ENCODE data around the gene OSBPL3. TPM values are rescaled to one million over a fixed set of nuclear protein-coding genes. Genes with fewer than 3 reads are reported as not detected.

OSBPL3 gene
- polyA plus RNA-seq, 1 of the 3 experiments (the other 2 are of a cell fraction): 23.2 TPM

DNA sequence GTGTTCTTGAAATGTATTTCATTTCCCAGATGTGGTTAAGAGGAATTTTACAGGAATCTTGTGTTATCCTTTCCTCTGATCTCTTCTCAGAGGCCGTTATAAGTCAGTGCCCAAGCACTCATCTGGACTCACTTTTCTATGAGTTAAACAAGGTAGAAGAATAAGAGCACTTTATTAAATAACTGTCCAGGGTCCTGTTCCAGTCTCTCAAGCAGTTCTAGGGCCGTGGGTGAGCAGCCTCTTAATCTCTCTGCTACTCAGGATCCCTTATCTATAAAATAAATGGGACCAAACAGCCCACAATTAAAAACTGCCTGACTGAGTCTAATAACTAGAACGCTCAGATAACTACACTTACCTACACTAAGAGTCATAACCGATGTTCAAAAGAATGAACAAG is 111.2 kb downstream of the OSBPL3 start:
- Histone ChIP-seq H3K36me3 (replicated peaks in 1 of 2; ENCODE audit: control insufficient read depth in 1 of 2, insufficient read depth in 2 of 2, low read length in 1 of 2) (peaks cover 36 to 46% of the 10 kb centered on the region in 2 experiments), H3F3A (replicated peaks; ENCODE audit: insufficient read depth) (peaks cover under 1% of the 10 kb centered on the region)

DNA sequence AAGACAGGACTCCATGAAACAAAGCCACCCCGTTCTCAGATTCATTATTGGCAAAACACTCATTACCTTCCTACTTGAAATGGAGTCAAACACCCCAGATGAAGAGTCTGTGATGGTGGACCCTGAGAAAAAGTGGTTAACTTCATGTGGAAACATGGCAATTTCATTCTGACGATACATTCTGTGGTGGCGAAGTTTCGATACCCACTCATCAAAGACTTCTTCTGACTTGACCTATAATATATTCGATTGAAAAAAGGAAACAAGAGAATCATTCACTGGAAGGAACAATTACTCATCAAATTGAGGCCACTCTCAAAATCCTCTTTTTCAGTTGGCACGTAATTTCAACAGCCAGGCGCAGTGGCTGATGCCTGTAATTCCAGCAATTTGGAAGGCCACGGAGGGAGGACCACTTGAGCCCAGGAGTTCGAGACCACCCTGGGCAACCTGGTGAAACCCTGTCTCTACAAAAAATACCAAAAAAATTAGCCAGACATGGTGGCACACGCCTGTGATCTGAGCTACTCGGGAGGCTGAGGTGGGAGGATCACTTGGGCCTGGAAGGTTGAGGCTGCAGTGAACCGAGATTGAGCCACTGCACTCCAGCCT is 113.9 kb downstream of the OSBPL3 start:
- Histone ChIP-seq H3K9me3 (no peaks in the 10 kb centered on the region), H3K4me2 (no peak overlapping the region), H3K4me1 (ENCODE audit: control insufficient read depth in 1 of 2, insufficient read depth in 2 of 2, low read depth in 1 of 2, low read length in 1 of 2) (no peaks in the 10 kb centered on the region), H3K9me2 (no peaks in the 10 kb centered on the region), H3F3A (replicated peaks; ENCODE audit: insufficient read depth) (no peaks in the 10 kb centered on the region), H3K27ac (ENCODE audit: low read depth in 2 of 2, low read length in 1 of 2) (no peak overlapping the region), H4K20me1 (ENCODE audit: insufficient read depth) (no peaks in the 10 kb centered on the region), H2AFZ (ENCODE audit: low read depth) (no peak overlapping the region), H3K9ac (no peak overlapping the region), H3K4me3 (ENCODE audit: low read depth in 2 of 2, low read length in 1 of 2) (no peak overlapping the region), H3K36me3 (replicated peaks in 1 of 2; ENCODE audit: control insufficient read depth in 1 of 2, insufficient read depth in 2 of 2, low read length in 1 of 2) (peaks cover 54 to 58% of the 10 kb centered on the region in 2 experiments), H3K79me2 (ENCODE audit: insufficient read depth) (no peaks in the 10 kb centered on the region), H3K27me3 (ENCODE audit: insufficient read depth) (no peaks in the 10 kb centered on the region)
- ChIA-PET POLR2A (no interaction called here), CTCF (interaction anchor here (0.9 to 1.9 kb wide), 4 partner anchors 9 to 204 kb away, joined by 3 to 4 read pairs (median 3); no protein-coding TSS in a partner anchor)
- 91% methylated on average over 12 of the region's 12 CpGs for WGBS (ENCODE audit: low lambda C conversion rate)
- no peak for DNase-seq
- TF ChIP-seq JUND (IDR thresholded peaks at IDR 0.05) (no peak), RXRA (IDR thresholded peaks at IDR 0.05; ENCODE audit: borderline replicate concordance, low read depth) (no peak), RFX5 (IDR thresholded peaks at IDR 0.05; ENCODE audit: low read length) (no peak), POLR2AphosphoS5 (IDR thresholded peaks at IDR 0.05; ENCODE audit: low read depth, low read length) (no peak), TAF1 (IDR thresholded peaks at IDR 0.05; ENCODE audit: borderline replicate concordance, low read depth, low read length) (no peak)
- TF ChIP-seq, protein P1, sequence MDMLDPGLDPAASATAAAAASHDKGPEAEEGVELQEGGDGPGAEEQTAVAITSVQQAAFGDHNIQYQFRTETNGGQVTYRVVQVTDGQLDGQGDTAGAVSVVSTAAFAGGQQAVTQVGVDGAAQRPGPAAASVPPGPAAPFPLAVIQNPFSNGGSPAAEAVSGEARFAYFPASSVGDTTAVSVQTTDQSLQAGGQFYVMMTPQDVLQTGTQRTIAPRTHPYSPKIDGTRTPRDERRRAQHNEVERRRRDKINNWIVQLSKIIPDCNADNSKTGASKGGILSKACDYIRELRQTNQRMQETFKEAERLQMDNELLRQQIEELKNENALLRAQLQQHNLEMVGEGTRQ (IDR thresholded peaks at IDR 0.05; ENCODE audit: borderline replicate concordance, low read depth, low read length): no peak
- TF ChIP-seq, protein P2, sequence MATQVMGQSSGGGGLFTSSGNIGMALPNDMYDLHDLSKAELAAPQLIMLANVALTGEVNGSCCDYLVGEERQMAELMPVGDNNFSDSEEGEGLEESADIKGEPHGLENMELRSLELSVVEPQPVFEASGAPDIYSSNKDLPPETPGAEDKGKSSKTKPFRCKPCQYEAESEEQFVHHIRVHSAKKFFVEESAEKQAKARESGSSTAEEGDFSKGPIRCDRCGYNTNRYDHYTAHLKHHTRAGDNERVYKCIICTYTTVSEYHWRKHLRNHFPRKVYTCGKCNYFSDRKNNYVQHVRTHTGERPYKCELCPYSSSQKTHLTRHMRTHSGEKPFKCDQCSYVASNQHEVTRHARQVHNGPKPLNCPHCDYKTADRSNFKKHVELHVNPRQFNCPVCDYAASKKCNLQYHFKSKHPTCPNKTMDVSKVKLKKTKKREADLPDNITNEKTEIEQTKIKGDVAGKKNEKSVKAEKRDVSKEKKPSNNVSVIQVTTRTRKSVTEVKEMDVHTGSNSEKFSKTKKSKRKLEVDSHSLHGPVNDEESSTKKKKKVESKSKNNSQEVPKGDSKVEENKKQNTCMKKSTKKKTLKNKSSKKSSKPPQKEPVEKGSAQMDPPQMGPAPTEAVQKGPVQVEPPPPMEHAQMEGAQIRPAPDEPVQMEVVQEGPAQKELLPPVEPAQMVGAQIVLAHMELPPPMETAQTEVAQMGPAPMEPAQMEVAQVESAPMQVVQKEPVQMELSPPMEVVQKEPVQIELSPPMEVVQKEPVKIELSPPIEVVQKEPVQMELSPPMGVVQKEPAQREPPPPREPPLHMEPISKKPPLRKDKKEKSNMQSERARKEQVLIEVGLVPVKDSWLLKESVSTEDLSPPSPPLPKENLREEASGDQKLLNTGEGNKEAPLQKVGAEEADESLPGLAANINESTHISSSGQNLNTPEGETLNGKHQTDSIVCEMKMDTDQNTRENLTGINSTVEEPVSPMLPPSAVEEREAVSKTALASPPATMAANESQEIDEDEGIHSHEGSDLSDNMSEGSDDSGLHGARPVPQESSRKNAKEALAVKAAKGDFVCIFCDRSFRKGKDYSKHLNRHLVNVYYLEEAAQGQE (IDR thresholded peaks at IDR 0.05; ENCODE audit: low read depth, low read length): no peak
- TF ChIP-seq, protein P3, sequence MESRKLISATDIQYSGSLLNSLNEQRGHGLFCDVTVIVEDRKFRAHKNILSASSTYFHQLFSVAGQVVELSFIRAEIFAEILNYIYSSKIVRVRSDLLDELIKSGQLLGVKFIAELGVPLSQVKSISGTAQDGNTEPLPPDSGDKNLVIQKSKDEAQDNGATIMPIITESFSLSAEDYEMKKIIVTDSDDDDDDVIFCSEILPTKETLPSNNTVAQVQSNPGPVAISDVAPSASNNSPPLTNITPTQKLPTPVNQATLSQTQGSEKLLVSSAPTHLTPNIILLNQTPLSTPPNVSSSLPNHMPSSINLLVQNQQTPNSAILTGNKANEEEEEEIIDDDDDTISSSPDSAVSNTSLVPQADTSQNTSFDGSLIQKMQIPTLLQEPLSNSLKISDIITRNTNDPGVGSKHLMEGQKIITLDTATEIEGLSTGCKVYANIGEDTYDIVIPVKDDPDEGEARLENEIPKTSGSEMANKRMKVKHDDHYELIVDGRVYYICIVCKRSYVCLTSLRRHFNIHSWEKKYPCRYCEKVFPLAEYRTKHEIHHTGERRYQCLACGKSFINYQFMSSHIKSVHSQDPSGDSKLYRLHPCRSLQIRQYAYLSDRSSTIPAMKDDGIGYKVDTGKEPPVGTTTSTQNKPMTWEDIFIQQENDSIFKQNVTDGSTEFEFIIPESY (IDR thresholded peaks at IDR 0.05; ENCODE audit: borderline replicate concordance, low read depth): no peak

More for the DNA sequence above, 111.2 kb downstream of the OSBPL3 start:
- no peak overlapping the region for H3K27ac ChIP-seq (ENCODE audit: low read depth in 2 of 2, low read length in 1 of 2)
- no peak overlapping the region for H3K4me3 ChIP-seq (ENCODE audit: low read depth in 2 of 2, low read length in 1 of 2)
- TF ChIP-seq EP300 (IDR thresholded peaks at IDR 0.05; ENCODE audit: borderline replicate concordance in 1 of 2, low read depth in 1 of 2, low read length in 1 of 2) (no peak), MXI1 (IDR thresholded peaks at IDR 0.05; ENCODE audit: low read depth, low read length) (no peak), TCF12 (IDR thresholded peaks at IDR 0.05) (no peak)
- TF ChIP-seq, protein P2 (IDR thresholded peaks at IDR 0.05; ENCODE audit: low read depth, low read length): peak; percentile 86
- TF ChIP-seq, protein P1 (IDR thresholded peaks at IDR 0.05; ENCODE audit: borderline replicate concordance, low read depth, low read length): no peak
- no peak overlapping the region for H2AFZ ChIP-seq (ENCODE audit: low read depth)
- peaks cover 0 to 3% of the 10 kb centered on the region in 2 experiments; a peak in 1 of 4 replicates for H3K4me1 ChIP-seq (ENCODE audit: control insufficient read depth in 1 of 2, insufficient read depth in 2 of 2, low read depth in 1 of 2, low read length in 1 of 2)
- H3K27me3 ChIP-seq (ENCODE audit: insufficient read depth): no peaks in the 10 kb centered on the region
- H3K9me2 ChIP-seq: no peaks in the 10 kb centered on the region
- no peaks in the 10 kb centered on the region for H4K20me1 ChIP-seq (ENCODE audit: insufficient read depth)
- no peak overlapping the region for H3K4me2 ChIP-seq
- 31% methylated on average over 4 of the region's 4 CpGs for WGBS (ENCODE audit: low lambda C conversion rate)
- no peak overlapping the region for H3K9ac ChIP-seq
- ChIA-PET CTCF (no interaction called here), POLR2A (no interaction called here)
- no peak for DNase-seq
- H3K9me3 ChIP-seq: no peaks in the 10 kb centered on the region
- peaks cover 4% of the 10 kb centered on the region; the same call in 1 of the 2 replicates for H3K79me2 ChIP-seq (ENCODE audit: insufficient read depth)

All from SK-N-SH (cell line).